HG03378 (cell line): ENCODE results near the gene BHMT.
"Not testable (repeated sequence)": the region's sequence is repeated elsewhere in the genome, so short reads cannot be mapped to it uniquely, and the experiment has no call there.

Source experiments
- ATAC-seq: cut with Tn5 transposase; IDR thresholded peaks from one replicate; pipeline ENCODE4 v1.9.1; 2021; ENCODE audit warnings: mild to moderate bottlenecking, moderate library complexity; ENCODE audit not compliant: unreplicated experiment

The BHMT gene

GRCh38 chr5:79168031-79168430 lies 56.4 kb downstream of the BHMT start:
- ATAC-seq, result no peak

GRCh38 chr5:79170661-79171060 lies 59.1 kb downstream of the BHMT start:
- no peak for ATAC-seq

GRCh38 chr5:79171635-79172245 lies 60.1 kb downstream of the BHMT start:
- no peak for ATAC-seq

GRCh38 chr5:79172269-79172668 lies 60.7 kb downstream of the BHMT start:
- no peak for ATAC-seq

GRCh38 chr5:79173626-79174025 lies 62.0 kb downstream of the BHMT start:
- no peak for ATAC-seq

- ATAC-seq, result not testable (repeated sequence)
These were observed 68.8 kb downstream of the BHMT start for GRCh38 chr5:79180449-79180848.

- ATAC-seq, result no peak
These were observed 69.9 kb downstream of the BHMT start for GRCh38 chr5:79181419-79182022.
